ENCODE data around the gene TSPAN13.

Gene TSPAN13

DNA sequence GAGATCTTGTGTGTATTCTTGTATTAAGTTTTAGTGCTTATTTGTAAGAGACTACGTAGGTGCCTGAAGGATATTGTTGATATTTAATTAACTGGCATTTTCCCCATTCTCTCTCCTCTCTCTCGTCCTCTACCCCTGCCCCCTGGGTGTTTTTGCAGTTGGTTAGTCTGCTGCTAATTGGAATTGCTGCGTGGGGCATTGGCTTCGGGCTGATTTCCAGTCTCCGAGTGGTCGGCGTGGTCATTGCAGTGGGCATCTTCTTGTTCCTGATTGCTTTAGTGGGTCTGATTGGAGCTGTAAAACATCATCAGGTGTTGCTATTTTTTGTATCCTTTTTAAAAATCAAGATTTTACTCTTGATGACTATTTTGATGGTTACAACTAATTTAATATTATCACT, 22.5 kb downstream of the TSPAN13 start:
- no peak for DNase-seq (ENCODE audit: low read depth)
- H3K4me3 ChIP-seq (ENCODE audit: control insufficient read depth, low read depth, low read length) = no peak overlapping the region
- TF ChIP-seq, protein P1, sequence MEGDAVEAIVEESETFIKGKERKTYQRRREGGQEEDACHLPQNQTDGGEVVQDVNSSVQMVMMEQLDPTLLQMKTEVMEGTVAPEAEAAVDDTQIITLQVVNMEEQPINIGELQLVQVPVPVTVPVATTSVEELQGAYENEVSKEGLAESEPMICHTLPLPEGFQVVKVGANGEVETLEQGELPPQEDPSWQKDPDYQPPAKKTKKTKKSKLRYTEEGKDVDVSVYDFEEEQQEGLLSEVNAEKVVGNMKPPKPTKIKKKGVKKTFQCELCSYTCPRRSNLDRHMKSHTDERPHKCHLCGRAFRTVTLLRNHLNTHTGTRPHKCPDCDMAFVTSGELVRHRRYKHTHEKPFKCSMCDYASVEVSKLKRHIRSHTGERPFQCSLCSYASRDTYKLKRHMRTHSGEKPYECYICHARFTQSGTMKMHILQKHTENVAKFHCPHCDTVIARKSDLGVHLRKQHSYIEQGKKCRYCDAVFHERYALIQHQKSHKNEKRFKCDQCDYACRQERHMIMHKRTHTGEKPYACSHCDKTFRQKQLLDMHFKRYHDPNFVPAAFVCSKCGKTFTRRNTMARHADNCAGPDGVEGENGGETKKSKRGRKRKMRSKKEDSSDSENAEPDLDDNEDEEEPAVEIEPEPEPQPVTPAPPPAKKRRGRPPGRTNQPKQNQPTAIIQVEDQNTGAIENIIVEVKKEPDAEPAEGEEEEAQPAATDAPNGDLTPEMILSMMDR (IDR thresholded peaks at IDR 0.05; ENCODE audit: control insufficient read depth, insufficient read depth, low read depth, low read length, missing control alignments) = no peak

DNA sequence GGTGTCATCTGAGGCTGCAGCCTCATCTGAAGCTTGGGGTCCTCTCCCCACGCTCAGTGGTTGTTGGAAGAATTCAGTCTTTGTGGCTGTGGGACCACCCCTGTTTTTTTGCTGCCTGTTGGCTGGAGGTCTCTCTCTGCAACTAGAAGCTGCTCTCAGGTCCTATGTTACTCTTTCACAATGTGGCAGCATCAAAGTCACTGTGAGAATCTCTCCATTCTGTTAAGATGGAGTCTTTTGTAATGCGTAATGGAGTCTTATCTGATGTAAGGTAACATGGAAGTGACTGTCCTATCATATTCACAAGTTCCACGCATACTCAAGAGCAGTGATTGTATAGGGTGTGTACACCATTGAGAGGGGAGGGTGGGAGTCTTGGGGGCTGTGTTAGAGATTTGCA, 24.9 kb downstream of the TSPAN13 start:
- TF ChIP-seq, protein P1 (IDR thresholded peaks at IDR 0.05; ENCODE audit: control insufficient read depth, insufficient read depth, low read depth, low read length, missing control alignments) = no peak
- DNase-seq (ENCODE audit: low read depth) = no peak
- no peak overlapping the region for H3K4me3 ChIP-seq (ENCODE audit: control insufficient read depth, low read depth, low read length)

DNA sequence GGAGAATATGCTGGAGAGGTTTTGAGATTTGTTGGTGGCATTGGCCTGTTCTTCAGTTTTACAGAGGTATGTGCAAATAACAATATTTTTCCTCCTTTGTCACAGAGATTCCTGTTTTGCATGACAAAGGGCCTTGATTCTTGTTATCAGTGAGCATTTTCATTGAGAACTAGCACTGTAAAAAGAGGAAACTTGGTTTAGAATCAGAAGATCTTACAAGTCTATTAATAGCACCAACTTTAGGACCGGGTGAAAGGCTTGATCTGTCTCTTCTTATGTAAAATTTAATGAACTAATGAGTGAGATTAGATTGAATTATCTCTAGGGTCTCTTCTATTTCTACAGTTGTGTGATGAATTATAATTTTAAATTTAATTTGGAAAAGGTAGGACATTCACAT, 25.5 kb downstream of the TSPAN13 start:
- no peak for DNase-seq (ENCODE audit: low read depth)
- TF ChIP-seq, protein P1 (IDR thresholded peaks at IDR 0.05; ENCODE audit: control insufficient read depth, insufficient read depth, low read depth, low read length, missing control alignments) = no peak
- H3K4me3 ChIP-seq (ENCODE audit: control insufficient read depth, low read depth, low read length) = no peak overlapping the region

DNA sequence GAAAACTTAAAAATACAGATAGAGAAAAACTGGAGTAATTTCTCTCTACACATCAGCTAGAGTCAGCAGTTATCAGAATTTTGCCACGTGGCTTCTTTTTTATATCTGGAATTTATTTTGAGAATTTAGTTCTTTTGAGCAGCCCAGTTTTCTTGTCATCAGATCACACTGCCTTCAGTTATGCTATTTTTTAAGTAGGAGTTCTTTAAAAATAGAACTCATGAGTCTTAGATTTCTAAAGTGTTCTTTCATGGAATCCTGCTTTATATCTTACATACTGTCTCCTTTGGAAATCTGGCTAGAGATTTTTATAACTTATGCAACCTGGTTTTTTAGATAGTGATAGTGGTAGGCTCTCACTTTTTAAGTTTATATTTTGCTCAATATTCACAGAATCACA, 27.0 kb downstream of the TSPAN13 start:
- TF ChIP-seq, protein P1 (IDR thresholded peaks at IDR 0.05; ENCODE audit: control insufficient read depth, insufficient read depth, low read depth, low read length, missing control alignments) = no peak
- H3K4me3 ChIP-seq (ENCODE audit: control insufficient read depth, low read depth, low read length) = no peak overlapping the region
- DNase-seq (ENCODE audit: low read depth) = no peak

DNA sequence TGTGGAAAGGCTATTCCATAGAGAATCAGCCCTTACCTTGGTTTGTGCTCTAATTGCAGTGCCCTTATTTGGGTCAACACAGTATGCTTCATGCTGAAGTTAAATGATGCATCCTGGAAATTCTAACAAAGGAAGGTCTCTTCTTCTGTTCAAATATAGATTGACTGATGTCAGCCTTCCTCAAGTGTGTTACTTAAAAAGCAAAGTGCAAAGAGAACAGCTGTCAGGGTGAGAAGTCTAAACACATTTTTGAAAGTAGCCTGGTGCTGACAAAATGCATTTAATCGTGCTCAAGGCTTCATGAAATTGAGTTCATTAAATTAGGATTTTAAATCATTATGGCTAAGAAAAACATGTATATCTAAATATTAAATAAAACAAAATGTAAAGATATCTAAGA, 31.8 kb downstream of the TSPAN13 start:
- no peak overlapping the region for H3K4me3 ChIP-seq (ENCODE audit: control insufficient read depth, low read depth, low read length)
- TF ChIP-seq, protein P1 (IDR thresholded peaks at IDR 0.05; ENCODE audit: control insufficient read depth, insufficient read depth, low read depth, low read length, missing control alignments) = no peak
- no peak for DNase-seq (ENCODE audit: low read depth)

DNA sequence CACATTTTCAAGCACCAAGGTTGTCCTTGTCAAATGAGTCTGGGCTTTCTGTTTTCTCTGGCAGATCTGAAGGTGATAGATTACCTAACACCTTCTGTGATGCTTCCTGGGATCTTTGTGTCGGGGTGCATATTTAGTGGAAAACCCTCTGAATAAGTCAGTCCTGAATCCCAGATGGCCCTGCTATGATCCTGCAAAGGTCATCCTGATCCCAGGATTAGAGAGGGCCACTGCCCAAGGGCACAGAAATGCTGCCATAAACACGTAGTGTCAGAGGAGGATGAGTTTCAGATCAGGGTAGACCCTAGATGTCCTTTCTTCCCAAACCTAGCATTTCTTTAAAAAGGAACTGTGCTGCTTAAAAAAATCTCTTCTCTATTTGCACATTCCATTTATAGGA, 32.3 kb downstream of the TSPAN13 start:
- TF ChIP-seq, protein P1 (IDR thresholded peaks at IDR 0.05; ENCODE audit: control insufficient read depth, insufficient read depth, low read depth, low read length, missing control alignments) = no peak
- DNase-seq (ENCODE audit: low read depth) = no peak
- H3K4me3 ChIP-seq (ENCODE audit: control insufficient read depth, low read depth, low read length) = no peak overlapping the region

DNA sequence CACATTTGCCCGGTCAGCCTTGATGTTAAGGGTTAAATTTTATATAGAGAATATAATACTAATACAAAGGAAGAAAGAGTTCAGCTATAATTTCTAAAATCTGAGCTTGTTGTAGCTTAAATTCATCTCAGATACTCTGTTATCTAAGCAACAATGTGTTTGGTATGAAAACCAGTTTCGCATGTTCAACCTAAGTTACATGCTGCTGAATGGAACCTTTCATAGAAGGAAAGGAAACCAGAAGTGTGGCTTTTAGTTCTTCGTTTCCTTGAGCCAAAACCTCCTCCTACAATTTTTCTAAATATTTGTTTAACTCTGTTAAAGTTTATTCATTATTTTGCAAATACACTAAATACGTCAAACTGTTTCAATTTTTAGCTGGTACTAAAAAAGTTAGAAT, 32.7 kb downstream of the TSPAN13 start:
- no peak overlapping the region for H3K4me3 ChIP-seq (ENCODE audit: control insufficient read depth, low read depth, low read length)
- no peak for DNase-seq (ENCODE audit: low read depth)
- TF ChIP-seq, protein P1 (IDR thresholded peaks at IDR 0.05; ENCODE audit: control insufficient read depth, insufficient read depth, low read depth, low read length, missing control alignments) = no peak

Data from AG09309 (cell line).